ACC112 (cell line): ENCODE results near the gene ZC3H12C.

Experiments
- H2AFZ ChIP-seq: fragments of 200-600 bp; sonication (generic); one replicate; pipeline ENCODE4 v1.6.0; 2017; ENCODE audit warnings: antibody characterized with exemption, low read length; ENCODE audit not compliant: unreplicated experiment
- H3K27ac ChIP-seq: fragments of 200-600 bp; sonication (generic); 2 replicates; pipeline ENCODE4 v1.5.1; 2014; ENCODE audit warnings: low read depth, mild to moderate bottlenecking, antibody characterized with exemption, low read length, moderate library complexity
- H3K27me3 ChIP-seq: fragments of 200-600 bp; sonication (generic); 2 replicates; pipeline ENCODE4 v1.6.1; 2014; ENCODE audit warnings: mild to moderate bottlenecking, antibody characterized with exemption, low read length, moderate library complexity, mixed read lengths; ENCODE audit not compliant: insufficient read depth
- H3K36me3 ChIP-seq: fragments of 200-600 bp; sonication (generic); 2 replicates; pipeline ENCODE4 v1.6.1; 2016; ENCODE audit warnings: mild to moderate bottlenecking, antibody characterized with exemption, low read length, moderate library complexity, mixed read lengths; ENCODE audit not compliant: insufficient read depth
- H3K4me1 ChIP-seq: fragments of 200-600 bp; sonication (generic); one replicate; pipeline ENCODE4 v1.6.1; 2016; ENCODE audit warnings: low read length, mixed read lengths; ENCODE audit not compliant: insufficient read depth, unreplicated experiment, control insufficient read depth
- H3K4me3 ChIP-seq: fragments of 200-600 bp; sonication (generic); 2 replicates; pipeline ENCODE4 v1.5.1; 2014; ENCODE audit warnings: mild to moderate bottlenecking, low read depth, low read length
- H3K79me2 ChIP-seq: fragments of 200-600 bp; sonication (generic); one replicate; pipeline ENCODE4 v1.6.0; 2016; ENCODE audit warnings: low read length; ENCODE audit not compliant: control insufficient read depth, unreplicated experiment, insufficient read depth

ZC3H12C gene

GRCh38 chr11:110092515-110093406 is at the start of gene ZC3H12C:
Gene ZC3H12C, plus strand, starts transcription at chr11:110093392. Its CDS starts 20 bp downstream, at chr11:110093412.
- peak within 1 kb of the TSS; percentile 81 for H3K4me3 ChIP-seq
- H3K36me3 ChIP-seq = peaks cover 11% of the 10 kb centered on the region; the same call in 1 of the 2 replicates
- H3K79me2 ChIP-seq = peaks cover 56% of the 10 kb centered on the region
- peaks cover 42% of the 10 kb centered on the region for H3K4me1 ChIP-seq
- peak within 1 kb of the TSS; percentile 92 for H3K27ac ChIP-seq
- peak within 1 kb of the TSS; percentile 55 for H2AFZ ChIP-seq
- no peaks in the 10 kb centered on the region for H3K27me3 ChIP-seq

GRCh38 chr11:110044226-110044968 is 48.8 kb upstream of the ZC3H12C start:
- no peak overlapping the region for H3K4me3 ChIP-seq
- H3K79me2 ChIP-seq = no peaks in the 10 kb centered on the region
- H3K36me3 ChIP-seq = no peaks in the 10 kb centered on the region
- H2AFZ ChIP-seq = no peak overlapping the region
- no peak overlapping the region for H3K27ac ChIP-seq
- H3K4me1 ChIP-seq = no peaks in the 10 kb centered on the region
- no peaks in the 10 kb centered on the region for H3K27me3 ChIP-seq

DNA sequence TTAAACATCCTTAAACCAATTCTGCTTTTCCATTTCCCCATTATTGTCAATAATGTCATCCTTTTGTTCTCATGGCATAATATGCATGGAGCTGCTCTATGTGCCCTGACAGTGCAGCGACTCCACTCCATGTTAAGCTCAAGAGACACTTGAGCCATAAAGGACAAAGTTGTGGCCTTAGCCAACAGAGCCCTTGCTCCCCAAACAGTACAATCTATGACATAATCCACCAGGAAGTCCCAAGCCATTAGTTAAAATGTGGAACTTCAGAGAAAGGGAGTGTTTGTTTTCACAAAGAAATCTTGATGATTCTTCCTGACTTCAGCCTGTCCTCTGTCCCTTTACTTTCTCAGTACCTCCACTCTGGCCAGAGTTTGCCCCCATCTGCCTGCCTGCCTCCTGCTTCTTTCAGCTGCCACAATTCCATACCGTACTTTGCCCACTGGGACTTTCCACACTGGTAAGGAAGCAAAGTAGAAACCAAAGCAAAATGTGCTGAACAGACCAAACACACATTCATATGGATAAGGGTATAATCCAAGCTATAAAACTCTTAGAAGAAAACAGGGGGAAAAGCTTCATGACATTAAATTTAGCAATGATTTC is 46.3 kb upstream of the ZC3H12C start:
- H3K27me3 ChIP-seq = no peaks in the 10 kb centered on the region
- H3K36me3 ChIP-seq = no peaks in the 10 kb centered on the region
- H3K27ac ChIP-seq = no peak overlapping the region
- H3K4me3 ChIP-seq = no peak overlapping the region
- H3K79me2 ChIP-seq = no peaks in the 10 kb centered on the region
- no peak overlapping the region for H2AFZ ChIP-seq
- no peaks in the 10 kb centered on the region for H3K4me1 ChIP-seq

DNA sequence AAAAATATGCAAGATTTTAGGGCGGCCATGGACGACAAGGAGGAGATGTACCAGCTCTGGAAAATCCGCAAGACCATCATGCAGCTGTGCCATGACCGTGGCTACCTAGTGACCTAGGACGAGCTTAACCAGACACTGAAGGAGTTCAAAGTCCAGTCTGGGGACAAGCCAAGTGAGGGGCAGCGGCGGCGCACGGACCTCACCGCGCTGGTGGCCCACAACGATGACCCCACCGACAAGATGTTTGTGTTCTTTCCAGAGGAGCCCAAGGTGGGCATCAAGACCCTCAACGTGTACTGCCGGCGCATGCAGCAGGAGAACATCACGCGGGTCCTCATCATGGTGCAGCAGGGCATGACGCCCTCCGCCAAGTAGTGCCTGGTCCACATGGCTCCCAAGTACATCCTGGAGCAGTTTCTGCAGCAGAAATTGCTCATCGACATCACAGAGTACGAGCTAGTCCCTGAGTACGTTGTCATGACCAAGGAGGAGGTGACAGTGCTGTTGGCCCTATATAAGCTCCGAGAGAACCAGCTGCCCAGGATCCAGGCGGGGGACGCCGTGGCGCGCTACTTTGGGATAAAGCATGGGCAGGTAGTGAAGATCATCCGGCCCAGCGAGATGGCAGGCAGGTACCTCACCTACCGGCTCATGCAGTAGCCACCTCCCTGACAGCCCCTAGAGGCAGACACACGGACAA is 43.5 kb upstream of the ZC3H12C start:
- Histone ChIP-seq H2AFZ (no peak overlapping the region), H3K27ac (no peak overlapping the region), H3K4me3 (no peak overlapping the region), H3K4me1 (no peaks in the 10 kb centered on the region), H3K36me3 (no peaks in the 10 kb centered on the region), H3K79me2 (no peaks in the 10 kb centered on the region), H3K27me3 (no peaks in the 10 kb centered on the region)

GRCh38 chr11:110050201-110050506 is 43.0 kb upstream of the ZC3H12C start:
- Histone ChIP-seq H3K79me2 (no peaks in the 10 kb centered on the region), H3K4me1 (no peaks in the 10 kb centered on the region), H3K27me3 (no peaks in the 10 kb centered on the region), H3K36me3 (no peaks in the 10 kb centered on the region), H3K4me3 (no peak overlapping the region), H2AFZ (no peak overlapping the region), H3K27ac (no peak overlapping the region)

DNA sequence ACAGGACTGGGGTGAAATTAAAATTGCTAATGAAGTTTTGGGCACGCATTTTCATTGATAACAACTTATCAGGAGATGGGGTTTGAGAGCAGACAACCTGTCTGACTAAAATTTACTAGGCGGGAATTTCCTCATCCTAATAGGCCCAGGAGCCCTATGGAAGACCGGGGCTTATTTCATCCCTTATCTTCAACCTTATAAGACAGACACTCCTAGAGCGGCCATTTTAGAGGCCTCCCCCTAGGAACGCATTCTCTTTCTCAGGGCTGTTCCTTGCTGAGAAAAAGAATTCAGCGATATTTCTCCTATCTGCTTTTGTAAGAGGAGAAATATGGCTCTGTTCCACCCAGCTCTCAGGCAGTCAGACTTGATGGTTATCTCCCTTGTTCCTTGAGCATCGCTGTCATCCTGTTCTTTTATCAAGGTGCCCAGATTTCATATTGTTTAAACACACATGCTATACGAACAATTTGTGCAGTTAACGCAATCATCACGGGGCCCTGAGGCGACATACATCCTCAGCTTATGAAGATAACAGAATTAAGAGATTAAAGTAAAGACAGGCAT is 39.3 kb upstream of the ZC3H12C start:
- Histone ChIP-seq H3K36me3 (no peaks in the 10 kb centered on the region), H3K4me3 (no peak overlapping the region), H2AFZ (no peak overlapping the region), H3K4me1 (peaks cover 1% of the 10 kb centered on the region), H3K79me2 (no peaks in the 10 kb centered on the region), H3K27ac (no peak overlapping the region), H3K27me3 (no peaks in the 10 kb centered on the region)

DNA sequence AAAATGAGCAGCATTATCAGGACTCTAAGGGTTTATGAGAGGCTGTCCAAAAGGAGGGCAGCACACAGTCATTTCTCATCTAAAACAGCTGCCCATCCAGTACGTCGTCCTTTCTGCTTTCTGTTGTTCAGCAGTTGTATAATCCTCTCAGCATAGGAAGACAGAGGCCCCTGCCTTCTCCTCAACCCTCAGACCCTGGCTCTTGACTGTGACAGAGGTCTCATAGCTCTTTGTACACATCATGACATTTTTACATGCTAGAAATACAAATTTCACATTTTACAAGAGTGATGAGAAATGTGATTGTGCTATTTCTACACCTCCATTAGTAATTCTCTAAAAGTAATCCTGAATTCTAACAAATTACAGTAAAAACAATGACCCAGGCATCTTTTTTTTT is 36.2 kb upstream of the ZC3H12C start:
- Histone ChIP-seq H3K4me1 (peaks cover 22% of the 10 kb centered on the region), H2AFZ (peak overlapping the region; percentile 82), H3K79me2 (no peaks in the 10 kb centered on the region), H3K4me3 (no peak overlapping the region), H3K27ac (no peak overlapping the region), H3K27me3 (no peaks in the 10 kb centered on the region), H3K36me3 (no peaks in the 10 kb centered on the region)

GRCh38 chr11:110059706-110060463 is 33.3 kb upstream of the ZC3H12C start:
- H3K4me1 ChIP-seq = peaks cover 22% of the 10 kb centered on the region
- H3K36me3 ChIP-seq = no peaks in the 10 kb centered on the region
- peak overlapping the region; percentile 84 for H3K27ac ChIP-seq
- no peaks in the 10 kb centered on the region for H3K27me3 ChIP-seq
- peak overlapping the region; percentile 70 for H2AFZ ChIP-seq
- H3K4me3 ChIP-seq = peak overlapping the region; percentile 11; the same call in 1 of the 2 replicates
- H3K79me2 ChIP-seq = no peaks in the 10 kb centered on the region

GRCh38 chr11:110061296-110061695 is 31.9 kb upstream of the ZC3H12C start:
- Histone ChIP-seq H3K36me3 (no peaks in the 10 kb centered on the region), H3K79me2 (no peaks in the 10 kb centered on the region), H3K27ac (no peak overlapping the region), H3K27me3 (no peaks in the 10 kb centered on the region), H3K4me3 (no peak overlapping the region), H3K4me1 (peaks cover 22% of the 10 kb centered on the region), H2AFZ (no peak overlapping the region)
